ENCODE results near the gene NCLN. TPM values are rescaled to one million over a fixed set of nuclear protein-coding genes. Genes with fewer than 3 reads are reported as not detected.

NCLN gene
- total RNA-seq, 3 donors from 2014 or later: 52.6 to 103 (median 94.4) TPM

DNA sequence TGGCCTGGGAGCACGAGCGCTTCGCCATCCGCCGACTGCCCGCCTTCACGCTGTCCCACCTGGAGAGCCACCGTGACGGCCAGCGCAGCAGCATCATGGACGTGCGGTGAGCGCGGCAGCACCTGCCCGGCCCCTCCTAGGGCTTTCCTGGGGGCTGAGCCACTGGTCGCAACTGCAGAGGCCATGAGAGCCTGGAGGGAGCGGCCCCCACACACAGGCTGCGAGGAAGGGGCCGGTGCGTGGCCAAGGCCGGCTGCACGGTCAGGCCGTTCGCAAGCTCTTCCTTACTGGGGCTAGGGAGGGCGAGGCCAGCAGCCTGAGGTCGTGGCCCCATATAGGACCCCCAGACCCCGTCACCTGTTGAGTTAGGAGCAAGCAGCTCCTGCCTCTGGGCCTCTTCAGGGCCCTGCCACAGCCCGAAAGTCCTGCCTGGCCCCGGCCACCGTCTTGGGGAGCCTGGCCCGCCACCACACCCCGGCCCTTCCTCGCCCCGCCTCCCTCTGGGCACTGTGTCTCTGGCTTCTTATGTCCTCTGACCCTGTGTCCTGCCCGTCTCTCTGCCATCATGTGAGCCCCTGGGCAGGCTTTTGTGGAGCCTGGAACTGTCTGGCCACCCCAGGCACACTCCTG lies 19.0 kb downstream of the NCLN start:
- no peak overlapping the region for H3K4me3 ChIP-seq
- intact Hi-C loops (cut with DNase I, micrococcal nuclease): no loop called here
- no peaks in the 10 kb centered on the region for H3K9me3 ChIP-seq
- no peak for TF ChIP-seq CTCF (IDR thresholded peaks at IDR 0.05)
- no peaks in the 10 kb centered on the region for H3K4me1 ChIP-seq (ENCODE audit: low read depth)
- no peaks in the 10 kb centered on the region for H3K36me3 ChIP-seq (ENCODE audit: low read depth)
- DNase-seq (no peak), ATAC-seq (no peak)

DNA sequence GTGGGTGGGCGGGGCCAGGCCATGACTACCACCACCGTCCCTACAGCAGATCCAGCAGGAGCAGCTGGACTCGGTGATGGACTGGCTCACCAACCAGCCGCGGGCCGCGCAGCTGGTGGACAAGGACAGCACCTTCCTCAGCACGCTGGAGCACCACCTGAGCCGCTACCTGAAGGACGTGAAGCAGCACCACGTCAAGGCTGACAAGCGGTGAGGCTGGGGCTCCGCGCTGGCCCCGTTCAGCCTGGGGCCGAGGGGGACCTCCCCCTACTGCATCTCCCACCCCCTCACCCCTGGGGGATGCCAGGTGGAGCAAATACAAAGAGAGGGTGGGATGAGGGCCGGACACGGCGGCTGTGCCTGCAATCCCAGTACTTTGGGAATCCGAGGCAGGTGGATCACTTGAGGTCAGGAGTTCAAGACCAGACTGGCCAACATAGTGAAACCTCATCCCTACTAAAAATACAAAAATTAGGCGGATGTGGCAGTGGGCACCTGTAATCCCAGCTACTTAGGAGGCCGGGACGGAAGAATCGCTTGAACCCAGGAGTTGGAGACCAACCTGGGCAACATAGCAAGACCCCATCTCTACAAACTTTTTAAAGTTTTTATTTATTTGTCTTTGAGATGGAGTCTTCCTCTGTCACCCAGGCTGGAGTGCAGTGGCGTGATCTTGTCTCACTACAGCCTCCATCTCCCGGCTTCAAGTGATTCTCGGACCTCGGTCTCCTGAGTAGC lies 20.7 kb downstream of the NCLN start:
- H3K36me3 ChIP-seq (ENCODE audit: low read depth): no peaks in the 10 kb centered on the region
- ATAC-seq: no peak
- intact Hi-C loops (cut with DNase I, micrococcal nuclease): no loop called here
- no peak for TF ChIP-seq CTCF (IDR thresholded peaks at IDR 0.05)
- no peak for DNase-seq
- no peak overlapping the region for H3K4me3 ChIP-seq
- no peaks in the 10 kb centered on the region for H3K9me3 ChIP-seq
- no peaks in the 10 kb centered on the region for H3K4me1 ChIP-seq (ENCODE audit: low read depth)

DNA sequence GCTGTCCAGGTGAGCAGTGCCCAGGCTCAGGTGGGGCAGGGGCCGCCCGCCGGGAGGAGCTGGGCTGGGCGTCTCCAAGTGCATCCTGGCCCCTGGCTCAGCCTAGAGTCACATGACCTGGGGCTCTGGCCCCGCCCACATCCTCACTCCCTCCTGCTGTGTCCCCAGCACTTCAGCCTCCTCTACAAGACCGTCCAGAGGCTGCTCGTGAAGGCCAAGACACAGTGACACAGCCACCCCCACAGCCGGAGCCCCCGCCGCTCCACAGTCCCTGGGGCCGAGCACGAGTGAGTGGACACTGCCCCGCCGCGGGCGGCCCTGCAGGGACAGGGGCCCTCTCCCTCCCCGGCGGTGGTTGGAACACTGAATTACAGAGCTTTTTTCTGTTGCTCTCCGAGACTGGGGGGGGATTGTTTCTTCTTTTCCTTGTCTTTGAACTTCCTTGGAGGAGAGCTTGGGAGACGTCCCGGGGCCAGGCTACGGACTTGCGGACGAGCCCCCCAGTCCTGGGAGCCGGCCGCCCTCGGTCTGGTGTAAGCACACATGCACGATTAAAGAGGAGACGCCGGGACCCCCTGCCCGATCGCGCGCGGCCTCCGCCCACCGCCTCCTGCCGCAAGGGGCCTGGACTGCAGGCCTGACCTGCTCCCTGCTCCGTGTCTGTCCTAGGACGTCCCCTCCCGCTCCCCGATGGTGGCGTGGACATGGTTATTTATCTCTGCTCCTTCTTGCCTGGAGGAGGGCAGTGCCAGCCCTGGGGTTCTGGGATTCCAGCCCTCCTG lies 21.9 kb downstream of the NCLN start:
- no peak for DNase-seq
- intact Hi-C loops (cut with DNase I, micrococcal nuclease): no loop called here

DNA sequence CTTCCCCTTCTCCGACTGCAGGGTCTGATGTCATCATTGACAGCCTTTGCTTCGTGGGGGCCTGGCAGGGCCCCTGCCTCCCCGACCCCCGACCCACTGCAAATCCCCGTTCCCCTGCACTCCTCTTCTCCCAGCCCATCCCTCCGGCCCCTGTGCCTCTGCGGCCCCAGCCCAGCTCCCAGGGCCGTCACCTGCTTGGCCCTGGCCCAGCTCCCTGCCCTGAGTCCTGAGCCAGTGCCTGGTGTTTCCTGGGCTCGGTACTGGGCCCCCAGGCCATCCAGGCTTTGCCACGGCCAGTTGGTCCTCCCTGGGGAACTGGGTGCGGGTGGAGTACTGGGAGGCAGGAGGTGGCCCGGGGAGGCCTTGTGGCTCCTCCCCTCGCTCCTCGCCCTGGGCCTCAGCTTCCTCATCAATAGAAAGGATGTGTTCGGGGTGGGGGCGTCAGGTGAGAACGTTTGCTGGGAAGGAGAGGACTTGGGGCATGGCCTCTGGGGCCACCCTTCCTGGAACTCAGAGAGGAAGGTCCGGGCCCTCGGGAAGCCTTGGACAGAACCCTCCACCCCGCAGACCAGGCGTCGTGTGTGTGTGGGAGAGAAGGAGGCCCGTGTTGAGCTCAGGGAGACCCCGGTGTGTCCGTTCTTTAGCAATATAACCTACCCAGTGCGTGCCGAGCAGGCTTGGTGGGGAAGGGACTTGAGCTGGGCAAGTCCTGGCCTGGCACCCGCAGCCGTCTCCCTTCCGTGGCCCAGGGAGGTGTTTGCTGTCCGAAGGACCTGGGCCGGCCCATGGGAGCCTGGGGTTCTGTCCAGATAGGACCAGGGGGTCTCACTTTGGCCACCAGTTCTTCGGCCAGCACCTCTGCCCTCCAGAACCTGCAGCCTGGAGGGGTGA lies 22.8 kb downstream of the NCLN start:
- H3K4me3 ChIP-seq: no peak overlapping the region
- DNase-seq (no peak), ATAC-seq (no peak)
- intact Hi-C loops (cut with DNase I, micrococcal nuclease): no loop called here
- no peaks in the 10 kb centered on the region for H3K36me3 ChIP-seq (ENCODE audit: low read depth)
- H3K9me3 ChIP-seq: no peaks in the 10 kb centered on the region
- H3K4me1 ChIP-seq (ENCODE audit: low read depth): no peaks in the 10 kb centered on the region
- no peak for TF ChIP-seq CTCF (IDR thresholded peaks at IDR 0.05)

More for the DNA sequence above, 21.9 kb downstream of the NCLN start:
- H3K9me3 ChIP-seq: no peaks in the 10 kb centered on the region
- ATAC-seq: no peak
- no peak for TF ChIP-seq CTCF (IDR thresholded peaks at IDR 0.05)
- no peaks in the 10 kb centered on the region for H3K36me3 ChIP-seq (ENCODE audit: low read depth)
- H3K4me1 ChIP-seq (ENCODE audit: low read depth): no peaks in the 10 kb centered on the region
- H3K4me3 ChIP-seq: no peak overlapping the region

DNA sequence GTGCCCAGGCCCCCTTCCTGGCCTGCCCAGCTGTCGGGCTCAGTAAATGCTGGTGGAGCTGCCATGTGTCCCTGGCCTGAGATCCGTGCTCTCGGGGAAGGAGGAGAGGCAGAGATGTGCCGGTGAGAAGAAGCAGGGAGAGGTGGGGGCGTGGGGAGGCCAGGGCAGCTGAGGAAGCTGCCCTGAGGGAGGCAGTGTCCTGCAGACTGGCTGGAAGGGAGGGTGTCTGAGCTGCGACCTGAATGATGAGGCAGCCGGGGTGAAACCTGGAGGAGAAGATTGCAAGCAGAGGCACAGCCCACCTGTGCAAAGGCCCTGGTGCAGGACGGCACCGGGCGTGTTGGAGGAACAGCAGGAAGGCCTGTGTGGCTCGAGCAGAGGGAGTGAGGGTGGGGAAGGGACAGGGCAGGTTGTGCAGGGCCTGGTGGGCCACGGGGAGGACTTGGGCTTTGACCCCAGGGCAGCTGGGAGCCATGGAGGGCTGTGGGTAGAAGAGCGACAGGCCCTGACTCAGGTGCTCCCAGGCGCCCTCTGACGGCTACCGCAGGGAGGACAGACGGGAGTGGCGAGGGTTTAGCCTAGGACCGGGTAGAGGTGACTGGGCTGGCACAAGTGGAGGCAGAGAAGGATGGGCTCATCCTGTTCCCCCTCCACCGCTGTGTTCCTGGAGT lies 24.8 kb downstream of the NCLN start:
- H3K4me3 ChIP-seq: no peak overlapping the region
- ATAC-seq (peak; percentile 91), DNase-seq (peak in 2 of 3 donors; percentile 76 to 82)
- H3K9me3 ChIP-seq: no peaks in the 10 kb centered on the region
- intact Hi-C loops (cut with DNase I, micrococcal nuclease): no loop called here
- no peaks in the 10 kb centered on the region for H3K36me3 ChIP-seq (ENCODE audit: low read depth)
- TF ChIP-seq CTCF (IDR thresholded peaks at IDR 0.05): peak; percentile 54
- H3K4me1 ChIP-seq (ENCODE audit: low read depth): no peaks in the 10 kb centered on the region

Measured in mucosa of descending colon (tissue), 3 donors.